OCI-LY7 (cell line): ENCODE data around the gene SEC14L5.

Source experiments
- CTCF ChIP-seq: fragments of 200-600 bp; sonication (generic); conservative IDR thresholded peaks from 2 replicates; pipeline ENCODE4 v1.5.1; 2014; ENCODE audit warnings: mild to moderate bottlenecking, antibody characterized with exemption, low read length, moderate library complexity, mixed read lengths
- EZH2phosphoT487 ChIP-seq: fragments of 200-600 bp; sonication (generic); IDR thresholded peaks from 2 replicates; pipeline ENCODE4 v1.6.1; 2018; ENCODE audit warnings: low read depth, borderline replicate concordance, mild to moderate bottlenecking, mixed run types, antibody characterized with exemption, low read length, moderate library complexity, mixed read lengths

- TF ChIP-seq CTCF (no peak), EZH2phosphoT487 (no peak)
Measured at GRCh38 chr16:4936991-4937781, 20.9 kb upstream of the SEC14L5 start, which contains the start of gene PPL.
